Neural progenitor cell (in vitro differentiated cells): Measurements from ENCODE around the gene KLB. TPM values are rescaled to one million over a fixed set of nuclear protein-coding genes. Genes with fewer than 3 reads are reported as not detected.

Experiments
- DNase-seq: peaks from one replicate; pipeline ENCODE4 v3.0.0-alpha.2; 2016; ENCODE audit warnings: low spot score
- H2AFZ ChIP-seq: fragments of 200-600 bp; sonication (generic); replicated peaks from 2 replicates; pipeline ENCODE4 v1.6.1; 2016; ENCODE audit warnings: antibody characterized with exemption
- H3F3A ChIP-seq: fragments of 200-600 bp; sonication (generic); 2 replicates; pipeline ENCODE4 v1.6.1; 2016; ENCODE audit warnings: antibody characterized with exemption, low read depth
- H3K27ac ChIP-seq: fragments of 200-600 bp; sonication (generic); 2 replicates; pipeline ENCODE4 v1.5.1; 2016; ENCODE audit warnings: mild to moderate bottlenecking
- H3K27me3 ChIP-seq: fragments of 200-600 bp; sonication (generic); 2 replicates; pipeline ENCODE4 v1.6.1; 2016; ENCODE audit warnings: mild to moderate bottlenecking, moderate library complexity
- H3K36me3 ChIP-seq: fragments of 200-600 bp; sonication (generic); 2 replicates; pipeline ENCODE4 v1.5.1; 2016
- H3K4me1 ChIP-seq: fragments of 200-600 bp; sonication (generic); 2 replicates; pipeline ENCODE4 v1.6.1; 2016; ENCODE audit warnings: mixed run types
- H3K4me2 ChIP-seq: fragments of 200-600 bp; sonication (generic); 2 replicates; pipeline ENCODE4 v1.6.1; 2016
- H3K4me3 ChIP-seq: fragments of 200-600 bp; sonication (generic); 2 replicates; pipeline ENCODE4 v1.5.1; 2016
- H3K79me2 ChIP-seq: fragments of 200-600 bp; sonication (generic); 2 replicates; pipeline ENCODE4 v1.6.1; 2016; ENCODE audit warnings: low read depth
- H3K9ac ChIP-seq: fragments of 200-600 bp; sonication (generic); 2 replicates; pipeline ENCODE4 v1.6.1; 2016
- H3K9me3 ChIP-seq: fragments of 200-600 bp; sonication (generic); 2 replicates; pipeline ENCODE4 v1.5.1; 2016; ENCODE audit warnings: low read depth
- H4K20me1 ChIP-seq: fragments of 200-600 bp; sonication (generic); 2 replicates; pipeline ENCODE4 v1.6.1; 2016; ENCODE audit warnings: low read depth
- H3K27ac Mint-ChIP-seq: 3 replicates; pipeline ENCODE4 v1.8.0; 2021; ENCODE audit warnings: mixed read lengths
- H3K27me3 Mint-ChIP-seq: 2 replicates; pipeline ENCODE4 v1.8.0; 2022; ENCODE audit warnings: low read depth, mild to moderate bottlenecking, inconsistent platforms, moderate library complexity, mixed read lengths; ENCODE audit not compliant: insufficient read depth
- H3K36me3 Mint-ChIP-seq: 3 replicates; pipeline ENCODE4 v1.8.0; 2021; ENCODE audit warnings: mixed read lengths
- H3K4me1 Mint-ChIP-seq: 3 replicates; pipeline ENCODE4 v1.8.0; 2021; ENCODE audit warnings: mixed read lengths
- H3K4me3 Mint-ChIP-seq: 3 replicates; pipeline ENCODE4 v1.8.0; 2021; ENCODE audit warnings: mild to moderate bottlenecking, moderate library complexity, mixed read lengths
- H3K9me3 Mint-ChIP-seq: 3 replicates; pipeline ENCODE4 v1.8.0; 2020; ENCODE audit warnings: mixed read lengths
- CTCF ChIP-seq: fragments of 200-600 bp; sonication (generic); IDR thresholded peaks from 2 replicates; pipeline ENCODE4 v1.5.1; 2017; ENCODE audit warnings: antibody characterized with exemption, mild to moderate bottlenecking
- EZH2 ChIP-seq: fragments of 200-600 bp; sonication (generic); IDR thresholded peaks from 2 replicates; pipeline ENCODE4 v1.6.1; 2017; ENCODE audit warnings: antibody characterized with exemption, mild to moderate bottlenecking, moderate library complexity
- EZH2phosphoT487 ChIP-seq: fragments of 200-600 bp; sonication (generic); IDR thresholded peaks from 2 replicates; pipeline ENCODE4 v1.6.1; 2017; ENCODE audit warnings: antibody characterized with exemption
- total RNA-seq: library from RNA; depleted of rRNA; stranded (reverse); fragments of >200 nt; gene quantifications from 2 replicates; pipeline ENCODE4 v1.2.3, GENCODE V29; 2015; ENCODE audit warnings: low replicate concordance

KLB gene
- total RNA-seq, 1 donor from 2014 or later = not detected

GRCh38 chr4:39383690-39384089, 23.0 kb upstream of the KLB start:
- H3K9me3 ChIP-seq = no peaks in the 10 kb centered on the region
- no peaks in the 10 kb centered on the region for H3K79me2 ChIP-seq
- no peaks in the 10 kb centered on the region for H3K4me1 ChIP-seq
- no peaks in the 10 kb centered on the region for H3F3A ChIP-seq
- no peak overlapping the region for H3K27ac Mint-ChIP-seq
- no peaks in the 10 kb centered on the region for H4K20me1 ChIP-seq
- H3K27me3 Mint-ChIP-seq = no peaks in the 10 kb centered on the region
- no peak overlapping the region for H3K4me3 ChIP-seq
- H2AFZ ChIP-seq = no peak overlapping the region
- no peak overlapping the region for H3K27ac ChIP-seq
- H3K4me1 Mint-ChIP-seq = no peaks in the 10 kb centered on the region
- no peak overlapping the region for H3K4me2 ChIP-seq
- no peak overlapping the region for H3K9ac ChIP-seq
- no peak overlapping the region for H3K4me3 Mint-ChIP-seq
- no peaks in the 10 kb centered on the region for H3K36me3 ChIP-seq
- H3K9me3 Mint-ChIP-seq = peaks cover 7% of the 10 kb centered on the region
- DNase-seq = no peak
- no peaks in the 10 kb centered on the region for H3K36me3 Mint-ChIP-seq
- H3K27me3 ChIP-seq = peaks cover 8% of the 10 kb centered on the region
- TF ChIP-seq CTCF = no peak
- TF ChIP-seq EZH2 = no peak
- TF ChIP-seq EZH2phosphoT487 = no peak

GRCh38 chr4:39384563-39384962, 22.2 kb upstream of the KLB start:
- TF ChIP-seq CTCF (no peak), EZH2 (no peak)
- no peak overlapping the region for H3K4me2 ChIP-seq
- Mint-ChIP-seq H3K36me3 (no peaks in the 10 kb centered on the region), H3K4me1 (no peaks in the 10 kb centered on the region), H3K9me3 (no peaks in the 10 kb centered on the region), H3K27ac (no peak overlapping the region), H3K4me3 (no peak overlapping the region), H3K27me3 (no peaks in the 10 kb centered on the region)
- H3K4me1 ChIP-seq = no peaks in the 10 kb centered on the region
- H3K79me2 ChIP-seq = no peaks in the 10 kb centered on the region
- DNase-seq = peak; percentile 20
- no peaks in the 10 kb centered on the region for H3K27me3 ChIP-seq
- no peak overlapping the region for H3K9ac ChIP-seq
- H3K9me3 ChIP-seq = no peaks in the 10 kb centered on the region
- no peak overlapping the region for H3K4me3 ChIP-seq
- peak overlapping the region; percentile 94 for H2AFZ ChIP-seq
- H3K36me3 ChIP-seq = no peaks in the 10 kb centered on the region
- H3K27ac ChIP-seq = no peak overlapping the region
- H3F3A ChIP-seq = no peaks in the 10 kb centered on the region
- no peaks in the 10 kb centered on the region for H4K20me1 ChIP-seq

GRCh38 chr4:39390603-39391002, 16.1 kb upstream of the KLB start:
- peak overlapping the region; percentile 31 for H2AFZ ChIP-seq

More at GRCh38 chr4:39390603-39391002, 16.1 kb upstream of the KLB start:
- Histone ChIP-seq H3K79me2 (no peaks in the 10 kb centered on the region), H4K20me1 (no peaks in the 10 kb centered on the region), H3K9me3 (no peaks in the 10 kb centered on the region), H3F3A (no peaks in the 10 kb centered on the region), H3K4me1 (no peaks in the 10 kb centered on the region), H3K4me3 (no peak overlapping the region), H3K4me2 (no peak overlapping the region), H3K9ac (no peak overlapping the region), H3K27me3 (no peaks in the 10 kb centered on the region), H3K27ac (no peak overlapping the region), H3K36me3 (no peaks in the 10 kb centered on the region)
- Mint-ChIP-seq H3K9me3 (no peaks in the 10 kb centered on the region), H3K4me1 (no peaks in the 10 kb centered on the region), H3K4me3 (no peak overlapping the region), H3K36me3 (no peaks in the 10 kb centered on the region), H3K27me3 (no peaks in the 10 kb centered on the region), H3K27ac (no peak overlapping the region)
- DNase-seq = no peak
- TF ChIP-seq EZH2 = no peak
- no peak for TF ChIP-seq EZH2phosphoT487
- TF ChIP-seq CTCF = no peak
